IPS-18a (cell line): ENCODE measurements around the gene FOXL2NB.

Experiments
- H3K27ac ChIP-seq: one replicate; pipeline ENCODE4 v1.5.1; 2013; ENCODE audit warnings: low read length
- H3K27me3 ChIP-seq: one replicate; pipeline ENCODE4 v1.6.1; 2013; ENCODE audit warnings: mild to moderate bottlenecking, low read length; ENCODE audit not compliant: control insufficient read depth, insufficient read depth
- H3K36me3 ChIP-seq: one replicate; pipeline ENCODE4 v1.6.1; 2013; ENCODE audit warnings: low read depth, low read length; ENCODE audit not compliant: control insufficient read depth
- H3K4me1 ChIP-seq: one replicate; pipeline ENCODE4 v1.6.1; 2013; ENCODE audit warnings: low read depth, low read length; ENCODE audit not compliant: control insufficient read depth
- H3K4me3 ChIP-seq: one replicate; pipeline ENCODE4 v1.5.1; 2013; ENCODE audit warnings: low read length
- H3K9ac ChIP-seq: one replicate; pipeline ENCODE4 v1.6.1; 2013; ENCODE audit warnings: mild to moderate bottlenecking, low read length, moderate library complexity
- H3K9me3 ChIP-seq: one replicate; pipeline ENCODE4 v1.6.1; 2013; ENCODE audit warnings: low read depth, low read length; ENCODE audit not compliant: control insufficient read depth

FOXL2NB gene

DNA sequence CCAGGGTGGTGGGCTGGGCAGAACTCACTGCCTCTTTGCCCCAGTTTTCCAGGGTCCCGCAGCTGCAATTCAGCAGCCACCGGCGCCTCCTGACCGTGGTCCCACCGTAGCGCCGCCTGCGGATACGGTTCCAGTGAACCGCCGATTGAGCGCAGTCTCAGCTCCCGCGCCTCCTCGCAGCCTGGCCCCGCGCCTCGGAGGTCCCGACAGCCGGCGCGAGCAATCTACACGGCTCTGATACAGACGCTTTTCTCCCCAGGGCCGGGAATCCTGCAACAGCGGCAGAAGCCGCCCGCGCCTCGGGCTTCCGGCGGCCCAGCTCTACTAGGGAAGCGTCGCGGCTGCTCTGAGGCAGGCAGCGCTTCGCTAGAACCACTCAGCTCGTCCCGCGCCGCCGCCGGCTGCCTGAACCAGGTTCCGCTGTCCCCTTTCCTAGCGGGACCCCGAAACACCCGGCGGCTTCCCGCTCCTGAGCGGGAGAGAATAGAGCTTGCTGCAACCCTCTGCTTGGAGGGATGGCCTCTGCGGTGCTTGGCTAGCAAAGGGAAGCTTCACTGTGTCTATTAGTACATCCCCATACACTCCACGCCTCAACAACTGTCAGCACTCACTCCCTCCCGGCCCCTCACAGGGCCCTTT, 3.1 kb downstream of the FOXL2NB start:
- H3K36me3 ChIP-seq = no peaks in the 10 kb centered on the region
- peaks cover 25% of the 10 kb centered on the region for H3K4me1 ChIP-seq
- no peak overlapping the region for H3K9ac ChIP-seq

DNA sequence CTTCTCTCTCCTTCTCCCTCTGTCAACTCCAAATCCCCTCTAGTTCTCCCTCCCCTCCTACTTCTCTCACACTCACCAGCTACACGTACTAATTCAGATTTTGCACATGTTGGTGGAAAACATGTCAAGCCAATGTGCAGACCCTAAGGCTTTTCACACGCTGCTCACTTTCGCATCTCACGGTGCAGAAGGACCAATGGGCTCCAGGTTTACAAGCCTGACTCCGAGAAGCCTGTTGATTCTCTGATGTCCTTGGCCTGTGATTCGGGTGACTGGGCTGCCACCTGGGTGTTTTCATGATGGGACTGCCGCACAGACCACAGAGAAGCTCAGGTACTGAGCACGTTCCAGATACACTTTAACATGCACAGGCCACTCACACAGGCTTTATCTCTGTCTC, 3.7 kb downstream of the FOXL2NB start:
- H3K9me3 ChIP-seq = no peaks in the 10 kb centered on the region
- no peaks in the 10 kb centered on the region for H3K36me3 ChIP-seq
- H3K27me3 ChIP-seq = peaks cover 88% of the 10 kb centered on the region
- H3K27ac ChIP-seq = no peak overlapping the region
- no peak overlapping the region for H3K9ac ChIP-seq
- H3K4me3 ChIP-seq = peak overlapping the region; percentile 49
- peaks cover 25% of the 10 kb centered on the region for H3K4me1 ChIP-seq

More for the DNA sequence above, 3.1 kb downstream of the FOXL2NB start:
- Histone ChIP-seq H3K9me3 (no peaks in the 10 kb centered on the region), H3K27me3 (peaks cover 92% of the 10 kb centered on the region), H3K27ac (no peak overlapping the region), H3K4me3 (peak overlapping the region; percentile 49)

DNA sequence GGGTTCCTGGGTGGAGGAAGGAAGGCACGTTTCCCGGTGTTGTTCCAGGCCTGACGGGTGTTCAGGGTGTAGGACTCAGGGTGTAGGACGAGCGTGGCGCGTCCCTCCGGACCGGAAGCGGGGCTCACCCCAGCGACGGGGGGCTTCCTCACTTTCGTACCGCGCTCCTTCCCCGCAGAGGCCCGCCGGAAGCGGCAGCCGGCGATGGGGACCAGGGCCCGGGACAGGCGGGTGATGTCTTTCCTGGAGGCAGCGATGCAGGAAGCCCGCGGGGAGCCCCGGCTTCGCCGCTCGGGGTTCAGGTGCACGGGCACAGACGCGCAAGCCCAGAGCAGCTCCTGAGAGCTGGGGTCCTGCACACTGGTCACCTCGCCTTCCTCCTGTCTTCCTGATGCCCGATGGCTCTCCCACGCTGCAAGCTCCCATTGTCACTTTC, 13.4 kb downstream of the FOXL2NB start:
- Histone ChIP-seq H3K4me3 (no peak overlapping the region), H3K36me3 (no peaks in the 10 kb centered on the region), H3K27ac (no peak overlapping the region), H3K4me1 (no peaks in the 10 kb centered on the region), H3K27me3 (no peaks in the 10 kb centered on the region), H3K9me3 (peaks cover 5% of the 10 kb centered on the region), H3K9ac (no peak overlapping the region)

DNA sequence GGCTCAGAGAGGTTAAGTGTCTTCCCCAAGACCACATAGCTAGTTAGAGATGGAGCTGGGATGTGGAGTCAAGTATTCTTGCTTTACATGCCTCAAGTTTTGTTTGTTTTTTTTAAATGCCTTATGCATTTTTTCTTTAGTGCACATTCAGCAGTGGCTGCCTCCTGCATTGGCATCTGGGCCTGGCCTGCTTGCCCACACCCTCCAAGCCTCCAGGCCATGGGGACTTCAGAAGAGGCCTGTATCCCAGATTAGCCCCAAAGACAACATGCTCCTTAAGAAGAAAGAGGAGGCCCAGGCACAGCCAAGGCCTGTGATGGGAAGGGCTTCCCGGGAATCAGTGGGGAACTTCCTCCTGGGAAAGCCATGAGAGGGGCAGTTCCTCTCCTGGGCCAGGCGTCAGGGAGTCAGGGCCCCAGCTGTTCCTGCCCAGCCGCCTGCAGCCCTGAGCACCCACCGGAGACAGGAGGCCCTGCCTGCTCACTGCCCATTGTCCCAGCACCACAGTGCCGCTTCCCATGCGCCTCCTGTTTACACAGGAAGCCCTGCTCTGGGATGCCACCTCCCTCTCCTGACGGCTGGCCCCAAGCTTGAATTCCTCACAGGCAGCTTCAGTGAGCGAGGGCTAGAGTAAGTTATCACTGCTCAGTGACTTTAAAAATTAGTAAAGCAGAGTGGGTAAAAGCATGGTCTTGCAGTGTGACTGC, 16.0 kb downstream of the FOXL2NB start:
- peaks cover 5% of the 10 kb centered on the region for H3K9me3 ChIP-seq
- no peaks in the 10 kb centered on the region for H3K27me3 ChIP-seq
- H3K4me3 ChIP-seq = no peak overlapping the region
- H3K36me3 ChIP-seq = no peaks in the 10 kb centered on the region
- H3K4me1 ChIP-seq = no peaks in the 10 kb centered on the region
- no peak overlapping the region for H3K27ac ChIP-seq
- H3K9ac ChIP-seq = no peak overlapping the region

DNA sequence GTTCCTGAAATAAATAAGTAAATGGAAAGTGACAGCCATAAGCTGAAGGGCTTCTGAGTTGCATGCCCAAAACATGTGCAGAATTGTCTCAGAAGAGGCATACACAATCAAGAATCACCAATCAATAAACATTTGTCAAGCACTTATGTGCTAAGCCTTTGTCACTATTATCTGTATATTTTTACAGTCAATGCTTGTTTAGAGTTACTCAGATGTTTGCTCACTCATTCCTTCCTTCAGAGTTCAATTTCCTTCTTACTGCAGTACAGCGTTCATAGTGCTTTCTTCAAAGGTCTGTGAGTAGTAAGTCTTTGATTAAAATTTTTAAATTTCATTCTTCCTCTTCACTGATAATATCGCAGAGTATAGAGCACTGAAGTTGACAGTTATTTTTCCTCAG, 17.2 kb downstream of the FOXL2NB start:
- Histone ChIP-seq H3K36me3 (no peaks in the 10 kb centered on the region), H3K9me3 (peaks cover 5% of the 10 kb centered on the region), H3K4me1 (no peaks in the 10 kb centered on the region), H3K27me3 (no peaks in the 10 kb centered on the region), H3K4me3 (no peak overlapping the region), H3K9ac (no peak overlapping the region), H3K27ac (no peak overlapping the region)

DNA sequence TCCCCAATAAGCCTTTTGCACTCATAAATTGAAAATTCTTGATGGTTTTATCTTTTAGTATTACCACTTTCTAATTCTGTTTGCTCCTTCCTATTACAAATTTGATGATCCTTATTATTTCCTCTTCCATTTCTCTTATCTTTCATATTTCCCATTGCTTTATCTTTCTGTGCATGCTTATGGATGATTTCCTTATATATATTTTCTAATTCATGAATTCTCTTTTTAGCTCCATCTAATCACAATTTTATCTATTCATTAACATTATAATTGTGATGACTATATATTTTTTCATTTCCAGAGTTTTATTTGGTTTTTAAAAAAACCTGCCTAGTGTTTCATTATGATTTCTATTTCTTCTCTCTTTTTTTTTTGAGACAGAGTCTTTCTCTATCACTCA, 17.9 kb downstream of the FOXL2NB start:
- Histone ChIP-seq H3K27me3 (no peaks in the 10 kb centered on the region), H3K27ac (no peak overlapping the region), H3K9me3 (peaks cover 5% of the 10 kb centered on the region)

DNA sequence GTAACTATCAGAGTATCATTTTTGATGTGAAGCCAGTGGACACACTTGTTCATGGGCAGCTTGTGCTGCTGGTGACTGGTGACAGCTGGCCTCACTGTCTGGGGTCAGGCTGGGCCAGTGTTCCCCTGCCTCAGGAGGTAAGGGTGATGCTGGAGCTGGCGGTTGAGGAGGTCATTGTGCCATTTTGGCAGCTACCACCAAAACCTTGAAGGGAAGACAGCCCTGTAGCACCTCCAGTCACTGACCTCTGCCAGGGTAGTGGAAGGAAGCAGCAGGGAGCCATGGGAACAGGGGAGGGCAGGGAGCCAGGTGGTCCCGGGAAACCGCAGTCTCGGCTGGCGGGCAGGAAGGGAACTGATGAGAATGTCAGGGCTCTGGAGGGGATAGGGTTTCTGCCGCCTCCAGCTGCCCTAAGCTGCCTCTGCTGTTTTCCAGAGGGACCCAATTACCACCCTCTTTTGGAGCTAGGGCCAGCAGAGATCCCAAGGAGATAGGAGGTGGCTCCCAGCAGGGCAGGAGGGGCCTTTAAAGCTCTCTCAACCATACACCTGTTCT, 24.8 kb downstream of the FOXL2NB start:
- Histone ChIP-seq H3K27ac (no peak overlapping the region), H3K36me3 (no peaks in the 10 kb centered on the region), H3K4me3 (no peak overlapping the region), H3K27me3 (no peaks in the 10 kb centered on the region), H3K4me1 (no peaks in the 10 kb centered on the region), H3K9ac (no peak overlapping the region), H3K9me3 (no peaks in the 10 kb centered on the region)

More for the DNA sequence above, 17.9 kb downstream of the FOXL2NB start:
- Histone ChIP-seq H3K36me3 (no peaks in the 10 kb centered on the region), H3K4me1 (no peaks in the 10 kb centered on the region), H3K9ac (no peak overlapping the region), H3K4me3 (no peak overlapping the region)

DNA sequence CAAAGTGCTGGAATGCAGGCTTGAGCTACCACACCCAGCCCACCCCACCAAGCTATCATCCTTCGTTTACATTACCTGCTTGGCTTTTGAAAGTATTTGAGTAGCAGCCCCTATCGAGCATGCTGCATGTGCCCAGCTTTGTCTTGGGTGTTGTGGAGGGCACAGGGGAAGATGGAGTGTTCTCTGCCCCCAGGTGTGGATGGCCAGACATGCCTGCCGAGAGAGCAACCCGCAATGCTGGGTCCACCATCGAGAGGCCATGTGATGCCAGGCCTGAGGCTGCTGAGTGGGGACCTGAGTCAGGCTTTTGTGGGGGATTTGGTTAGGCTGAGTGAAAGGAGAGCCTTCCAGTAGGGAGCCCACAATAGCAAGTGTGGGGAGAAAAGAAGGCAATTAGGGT, 25.9 kb downstream of the FOXL2NB start:
- no peak overlapping the region for H3K27ac ChIP-seq
- no peaks in the 10 kb centered on the region for H3K9me3 ChIP-seq
- no peak overlapping the region for H3K9ac ChIP-seq
- H3K27me3 ChIP-seq = no peaks in the 10 kb centered on the region
- no peak overlapping the region for H3K4me3 ChIP-seq
- H3K4me1 ChIP-seq = no peaks in the 10 kb centered on the region
- H3K36me3 ChIP-seq = no peaks in the 10 kb centered on the region

DNA sequence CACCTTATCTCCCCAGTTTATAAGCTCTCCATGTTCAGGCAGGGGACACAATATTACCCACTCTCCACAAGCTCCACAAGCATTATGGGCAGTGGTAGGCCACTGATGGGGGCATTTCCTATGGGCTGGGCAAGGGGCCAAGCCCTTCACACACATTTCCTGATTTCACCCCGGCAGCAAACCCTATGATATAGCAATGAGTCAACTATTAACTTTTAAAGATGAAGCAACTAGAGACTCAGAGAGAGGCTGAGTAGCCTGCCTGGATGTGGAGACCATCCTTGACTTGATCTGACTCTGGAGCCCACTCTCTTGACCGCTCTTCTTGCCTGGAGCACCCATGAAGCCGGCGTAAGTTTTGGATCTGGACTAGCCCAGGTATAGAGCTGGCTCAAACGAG, 27.4 kb downstream of the FOXL2NB start:
- no peaks in the 10 kb centered on the region for H3K9me3 ChIP-seq
- H3K4me3 ChIP-seq = no peak overlapping the region
- H3K36me3 ChIP-seq = no peaks in the 10 kb centered on the region
- no peaks in the 10 kb centered on the region for H3K27me3 ChIP-seq
- H3K9ac ChIP-seq = no peak overlapping the region
- H3K4me1 ChIP-seq = no peaks in the 10 kb centered on the region
- H3K27ac ChIP-seq = no peak overlapping the region

DNA sequence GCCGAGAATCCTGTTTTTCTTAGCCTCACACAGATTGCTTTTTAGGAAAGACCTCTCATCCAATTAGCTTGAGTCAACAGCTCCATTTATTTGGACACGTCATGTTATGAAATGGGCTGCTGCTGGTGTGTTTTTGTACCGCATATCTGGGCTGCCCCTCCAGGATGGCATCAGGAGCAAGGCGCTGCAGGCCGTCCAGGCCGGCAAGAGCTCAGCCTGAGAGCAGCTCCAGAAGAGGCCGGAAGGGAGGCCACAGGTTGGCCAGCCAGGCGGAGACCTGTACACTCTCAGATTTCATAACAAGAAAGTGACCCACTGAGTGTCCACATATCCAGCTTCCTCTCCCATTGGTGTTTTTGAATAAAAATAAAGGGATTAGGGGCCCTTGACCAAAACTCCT, 28.3 kb downstream of the FOXL2NB start:
- Histone ChIP-seq H3K9ac (no peak overlapping the region), H3K27me3 (no peaks in the 10 kb centered on the region), H3K4me3 (no peak overlapping the region), H3K27ac (no peak overlapping the region), H3K9me3 (no peaks in the 10 kb centered on the region), H3K4me1 (no peaks in the 10 kb centered on the region), H3K36me3 (no peaks in the 10 kb centered on the region)

DNA sequence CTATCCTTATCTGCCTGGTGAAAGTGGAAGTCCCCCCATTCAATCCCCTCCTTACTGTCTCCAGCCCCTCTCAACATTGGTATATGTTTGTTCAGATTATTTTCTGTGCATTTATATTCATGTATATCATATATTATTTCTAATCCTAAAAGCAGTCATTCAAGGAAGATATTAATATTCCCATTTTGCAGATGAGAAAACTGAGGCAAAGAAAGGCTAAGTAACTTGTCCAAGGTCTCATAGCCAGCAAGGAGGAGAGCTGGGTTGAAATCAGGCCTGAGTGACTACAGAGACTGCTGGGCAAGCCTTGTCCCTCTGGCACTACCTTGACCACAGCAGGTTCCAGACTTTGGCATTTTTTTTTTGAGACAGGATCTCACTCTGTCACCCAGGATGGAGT, 29.0 kb downstream of the FOXL2NB start:
- Histone ChIP-seq H3K4me3 (no peak overlapping the region), H3K36me3 (no peaks in the 10 kb centered on the region), H3K27ac (no peak overlapping the region), H3K4me1 (no peaks in the 10 kb centered on the region), H3K27me3 (no peaks in the 10 kb centered on the region), H3K9me3 (no peaks in the 10 kb centered on the region), H3K9ac (no peak overlapping the region)

DNA sequence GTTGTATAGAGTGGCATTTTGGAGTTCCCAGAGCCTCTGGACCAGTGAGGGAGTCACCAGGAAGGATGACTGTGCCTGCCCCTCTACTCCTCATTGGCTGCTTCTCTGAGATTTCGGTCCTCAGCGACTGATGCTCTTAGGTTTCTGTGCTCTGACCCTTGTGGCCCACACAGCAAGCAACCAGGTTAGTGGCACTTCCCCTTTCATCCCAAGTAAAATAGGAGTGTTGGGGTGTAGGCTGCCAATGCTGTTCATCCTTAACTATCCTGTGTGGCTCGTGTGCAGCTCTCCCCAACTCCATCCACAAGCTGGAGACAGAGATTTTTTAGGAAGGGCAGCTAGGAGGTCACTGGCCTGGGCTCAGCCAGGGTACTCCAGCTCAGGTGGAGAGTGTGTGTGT, 37.8 kb downstream of the FOXL2NB start:
- Histone ChIP-seq H3K36me3 (no peaks in the 10 kb centered on the region), H3K4me3 (no peak overlapping the region), H3K9ac (no peak overlapping the region), H3K9me3 (no peaks in the 10 kb centered on the region), H3K27me3 (no peaks in the 10 kb centered on the region), H3K27ac (no peak overlapping the region), H3K4me1 (no peaks in the 10 kb centered on the region)
